Measurements from ENCODE around the gene CSNK1G2. TPM values are rescaled to one million over a fixed set of nuclear protein-coding genes. Genes with fewer than 3 reads are reported as not detected.
A peak's percentile ranks its signal among the peaks of the same experiment; 100 is the strongest.

Gene CSNK1G2
- total RNA-seq, 1 experiment from 2014 or later: 126 TPM

DNA sequence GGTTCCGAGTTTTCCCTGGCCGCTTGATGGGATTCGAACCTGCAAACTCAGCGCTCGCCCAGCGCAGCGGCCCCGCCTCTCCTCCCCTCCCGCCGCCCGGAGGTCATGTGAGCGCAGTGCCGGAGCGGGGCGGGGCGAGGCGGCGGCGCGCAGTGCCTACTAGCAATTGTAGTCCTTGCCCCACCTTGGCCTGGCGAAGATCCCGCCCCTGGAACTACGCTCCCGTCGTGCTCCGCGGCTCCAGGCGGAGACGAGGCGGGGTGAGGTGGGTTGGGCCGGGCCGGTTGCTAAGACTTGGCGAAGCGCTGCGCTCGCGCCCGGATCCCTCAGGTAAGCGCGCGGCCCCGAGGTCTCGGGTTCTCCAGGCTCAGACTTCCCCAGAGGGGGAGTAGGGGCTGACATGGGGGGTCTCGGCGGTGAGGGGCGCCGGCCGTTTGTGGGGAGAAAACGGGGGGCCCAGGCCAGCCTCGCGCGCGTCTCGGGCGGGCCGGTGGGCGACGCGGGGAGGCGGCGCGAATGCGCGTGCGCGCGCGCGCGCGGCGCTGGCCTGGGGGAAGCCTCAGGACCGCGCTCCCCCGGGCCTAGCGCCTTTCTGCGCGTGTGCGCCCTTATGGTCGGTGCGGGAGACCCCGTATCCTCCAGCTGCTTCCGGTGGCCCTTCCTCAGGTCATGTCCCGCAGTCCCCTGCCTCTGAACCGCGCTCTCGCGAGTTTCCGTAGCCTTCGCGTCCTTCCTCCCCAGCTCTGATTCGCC is 35.7 kb upstream of the CSNK1G2 start, which contains the start of the genes ADAT3 and SCAMP4 (continued):
- TF ChIP-seq AR (CRISPR knock-in tag; IDR thresholded peaks at IDR 0.05) (no peak), OVOL2 (CRISPR knock-in tag; IDR thresholded peaks at IDR 0.05; ENCODE audit: borderline replicate concordance) (no peak), GABPB1 (CRISPR knock-in tag; IDR thresholded peaks at IDR 0.05) (peak; percentile 66), SOX15 (CRISPR knock-in tag; IDR thresholded peaks at IDR 0.05) (no peak), SP1 (CRISPR knock-in tag; conservative IDR thresholded peaks at IDR 0.05) (peak; percentile 99), KAT7 (CRISPR knock-in tag; IDR thresholded peaks at IDR 0.05; ENCODE audit: borderline replicate concordance) (no peak), GTF2I (CRISPR knock-in tag; conservative IDR thresholded peaks at IDR 0.05) (no peak), NFYB (CRISPR knock-in tag; conservative IDR thresholded peaks at IDR 0.05; ENCODE audit: low read depth) (no peak), TCF7 (CRISPR knock-in tag; IDR thresholded peaks at IDR 0.05; ENCODE audit: low read depth) (0 out of 2 replicates have a peak, but pooled peaks have one; percentile 35), PRRX2 (CRISPR knock-in tag; IDR thresholded peaks at IDR 0.05) (no peak), FOXP4 (CRISPR knock-in tag; IDR thresholded peaks at IDR 0.05) (peak; percentile 68; the same call in 1 of the 2 replicates), STAT6 (CRISPR knock-in tag; conservative IDR thresholded peaks at IDR 0.05; ENCODE audit: low read depth) (no peak)

DNA sequence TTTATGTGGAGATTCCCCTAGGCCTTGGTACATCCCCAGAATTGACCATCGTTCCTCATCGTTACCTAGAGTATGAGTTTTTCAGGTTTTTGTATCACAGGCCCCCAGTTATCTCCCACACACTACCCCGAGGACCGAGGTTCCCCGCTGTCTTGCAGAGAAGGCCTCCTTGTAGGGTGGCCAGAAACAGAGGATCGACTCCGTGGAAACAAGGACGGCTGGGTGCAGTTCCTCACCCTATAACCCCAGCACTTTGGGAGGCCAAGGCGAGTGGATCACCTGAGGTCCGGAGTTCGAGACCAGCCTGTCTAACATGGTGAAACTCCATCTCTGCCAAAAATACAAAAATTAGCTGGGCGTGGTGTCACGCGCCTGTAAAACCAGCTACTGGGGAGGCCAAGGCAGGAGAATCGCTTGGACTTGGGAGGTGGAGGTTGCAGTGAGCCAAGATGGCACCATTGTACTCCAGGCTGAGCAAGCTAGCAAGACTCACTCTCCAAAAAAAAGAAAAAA is 35.1 kb upstream of the CSNK1G2 start:
- ChIA-PET POLR2A (interaction anchor here (1.1 kb wide), 1 partner anchor 30 kb away, joined by 3 read pairs; no protein-coding TSS in a partner anchor), CTCF (interaction anchor here (0.6 to 1.0 kb wide), 7 partner anchors 22 to 257 kb away, joined by 3 to 4 read pairs (median 3); no protein-coding TSS in a partner anchor)
- no peaks in the 10 kb centered on the region for H3K36me3 Mint-ChIP-seq
- H3K4me1 Mint-ChIP-seq: peaks cover 17% of the 10 kb centered on the region
- DNase-seq (ENCODE audit: low spot score) (no peak), ATAC-seq (no peak)
- H3K4me3 Mint-ChIP-seq: peak overlapping the region; percentile 80
- no peaks in the 10 kb centered on the region for H3K27me3 Mint-ChIP-seq (ENCODE audit: low read depth)
- H3K27ac Mint-ChIP-seq: peak overlapping the region; percentile 70
- no peaks in the 10 kb centered on the region for H3K9me3 Mint-ChIP-seq
- 0 out of 2 replicates have a peak, but pooled peaks have one; percentile 8 for TF ChIP-seq ZNF416 (CRISPR knock-in tag; IDR thresholded peaks at IDR 0.05)
- TF ChIP-seq MYBL2 (CRISPR knock-in tag; IDR thresholded peaks at IDR 0.05): no peak

DNA sequence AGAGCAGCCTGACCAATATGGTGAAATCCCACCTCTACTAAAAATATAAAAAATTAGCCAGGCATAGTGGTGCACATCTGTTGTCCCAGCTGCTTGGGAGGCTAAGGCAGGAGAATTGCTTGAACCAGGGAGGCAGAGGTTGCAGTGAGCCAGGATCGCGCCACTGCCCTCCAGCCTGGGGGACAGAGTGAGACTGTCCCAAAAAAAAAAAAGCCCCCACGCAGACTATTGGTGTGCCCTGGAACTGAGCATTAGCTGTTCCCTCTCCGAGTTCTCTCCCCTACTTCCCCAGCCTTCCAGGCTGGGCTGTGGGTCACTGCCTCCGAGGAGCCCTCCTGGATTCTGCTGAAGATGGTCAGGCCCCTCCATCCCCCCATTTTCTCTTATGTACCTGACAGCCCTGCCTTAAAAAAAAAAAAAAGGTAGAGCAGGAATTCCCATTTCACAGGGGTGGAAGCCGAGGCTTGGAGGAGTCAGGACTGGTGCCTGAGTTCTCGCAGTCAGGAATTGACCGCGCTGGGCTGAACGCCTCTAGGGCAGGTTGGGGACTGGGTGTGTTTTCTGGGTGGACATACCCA is 33.9 kb upstream of the CSNK1G2 start:
- no peak for ATAC-seq
- DNase-seq (ENCODE audit: low spot score): no peak
- Mint-ChIP-seq H3K27me3 (ENCODE audit: low read depth) (no peaks in the 10 kb centered on the region), H3K36me3 (no peaks in the 10 kb centered on the region), H3K27ac (no peak overlapping the region), H3K4me1 (peaks cover 17% of the 10 kb centered on the region), H3K9me3 (no peaks in the 10 kb centered on the region), H3K4me3 (no peak overlapping the region)
- ChIA-PET POLR2A (interaction anchor here (0.8 kb wide), 1 partner anchor 68 kb away, joined by 3 read pairs; no protein-coding TSS in a partner anchor), CTCF (no interaction called here)
- TF ChIP-seq MXD4 (CRISPR knock-in tag; IDR thresholded peaks at IDR 0.05; ENCODE audit: borderline replicate concordance) (no peak), TP53 (CRISPR knock-in tag; IDR thresholded peaks at IDR 0.05) (no peak)
- TF ChIP-seq, protein P1, sequence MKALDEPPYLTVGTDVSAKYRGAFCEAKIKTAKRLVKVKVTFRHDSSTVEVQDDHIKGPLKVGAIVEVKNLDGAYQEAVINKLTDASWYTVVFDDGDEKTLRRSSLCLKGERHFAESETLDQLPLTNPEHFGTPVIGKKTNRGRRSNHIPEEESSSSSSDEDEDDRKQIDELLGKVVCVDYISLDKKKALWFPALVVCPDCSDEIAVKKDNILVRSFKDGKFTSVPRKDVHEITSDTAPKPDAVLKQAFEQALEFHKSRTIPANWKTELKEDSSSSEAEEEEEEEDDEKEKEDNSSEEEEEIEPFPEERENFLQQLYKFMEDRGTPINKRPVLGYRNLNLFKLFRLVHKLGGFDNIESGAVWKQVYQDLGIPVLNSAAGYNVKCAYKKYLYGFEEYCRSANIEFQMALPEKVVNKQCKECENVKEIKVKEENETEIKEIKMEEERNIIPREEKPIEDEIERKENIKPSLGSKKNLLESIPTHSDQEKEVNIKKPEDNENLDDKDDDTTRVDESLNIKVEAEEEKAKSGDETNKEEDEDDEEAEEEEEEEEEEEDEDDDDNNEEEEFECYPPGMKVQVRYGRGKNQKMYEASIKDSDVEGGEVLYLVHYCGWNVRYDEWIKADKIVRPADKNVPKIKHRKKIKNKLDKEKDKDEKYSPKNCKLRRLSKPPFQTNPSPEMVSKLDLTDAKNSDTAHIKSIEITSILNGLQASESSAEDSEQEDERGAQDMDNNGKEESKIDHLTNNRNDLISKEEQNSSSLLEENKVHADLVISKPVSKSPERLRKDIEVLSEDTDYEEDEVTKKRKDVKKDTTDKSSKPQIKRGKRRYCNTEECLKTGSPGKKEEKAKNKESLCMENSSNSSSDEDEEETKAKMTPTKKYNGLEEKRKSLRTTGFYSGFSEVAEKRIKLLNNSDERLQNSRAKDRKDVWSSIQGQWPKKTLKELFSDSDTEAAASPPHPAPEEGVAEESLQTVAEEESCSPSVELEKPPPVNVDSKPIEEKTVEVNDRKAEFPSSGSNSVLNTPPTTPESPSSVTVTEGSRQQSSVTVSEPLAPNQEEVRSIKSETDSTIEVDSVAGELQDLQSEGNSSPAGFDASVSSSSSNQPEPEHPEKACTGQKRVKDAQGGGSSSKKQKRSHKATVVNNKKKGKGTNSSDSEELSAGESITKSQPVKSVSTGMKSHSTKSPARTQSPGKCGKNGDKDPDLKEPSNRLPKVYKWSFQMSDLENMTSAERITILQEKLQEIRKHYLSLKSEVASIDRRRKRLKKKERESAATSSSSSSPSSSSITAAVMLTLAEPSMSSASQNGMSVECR (CRISPR knock-in tag; IDR thresholded peaks at IDR 0.05; ENCODE audit: borderline replicate concordance): no peak

Measured in WTC11 (cell line).